ENCODE results near the gene ADGRD1.

Gene ADGRD1

DNA sequence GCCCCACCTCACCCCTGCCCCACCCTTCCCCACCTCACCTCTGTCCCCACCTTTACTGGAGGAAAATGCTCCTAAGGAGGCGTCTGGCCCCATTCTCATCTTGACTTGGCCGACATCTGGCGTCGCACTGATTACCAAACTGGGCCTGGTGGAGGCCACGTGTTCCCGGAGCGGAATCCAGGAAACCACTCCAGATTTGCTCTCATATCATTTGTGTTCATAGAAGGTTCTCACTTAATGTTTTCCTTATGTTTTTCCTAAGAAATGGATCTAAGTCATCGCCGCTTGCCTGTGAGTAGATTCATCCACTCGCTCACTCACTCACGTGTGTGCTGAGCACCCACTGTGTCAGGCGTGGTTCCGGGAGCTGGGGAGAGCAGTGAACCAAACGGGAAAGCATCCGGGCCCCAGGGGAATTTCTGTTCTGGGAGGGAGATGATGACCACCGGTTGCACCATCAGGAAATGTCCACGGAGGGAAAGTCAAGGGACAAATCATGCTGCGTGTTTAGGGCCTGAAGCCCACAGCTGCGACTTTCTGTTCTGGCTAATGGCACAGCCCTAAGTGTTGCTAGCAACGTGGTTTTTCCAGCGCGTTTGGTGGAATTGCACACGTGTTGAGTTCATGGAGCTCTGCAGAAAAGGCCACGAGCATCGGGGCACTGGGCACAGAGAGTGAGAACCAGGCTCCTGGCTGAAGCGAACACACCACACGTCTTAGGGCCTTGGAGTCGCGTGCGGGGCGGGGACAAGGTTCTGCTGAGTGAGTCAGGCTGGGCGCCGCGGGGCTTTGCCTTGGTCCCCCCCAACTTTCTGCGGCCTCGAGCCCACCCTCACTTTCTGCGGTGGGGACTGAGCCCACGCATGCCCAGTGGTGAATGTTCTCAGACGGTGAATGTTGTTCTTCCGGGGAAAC lies 57.7 kb downstream of the ADGRD1 start:
- Histone ChIP-seq H3K36me3 (ENCODE audit: insufficient read depth, low read length) (no peaks in the 10 kb centered on the region), H3K4me3 (no peak overlapping the region), H3K9me3 (ENCODE audit: low read depth, low read length) (no peaks in the 10 kb centered on the region), H3K27ac (no peak overlapping the region), H3K9ac (ENCODE audit: insufficient read length) (no peak overlapping the region)
- TF ChIP-seq EZH2 (IDR thresholded peaks at IDR 0.05) (no peak), POLR2AphosphoS5 (IDR thresholded peaks at IDR 0.05; ENCODE audit: borderline replicate concordance, low read depth, low read length) (no peak), FOXP2 (optimal IDR thresholded peaks at IDR 0.05; ENCODE audit: control extremely low read depth, extremely low read length, insufficient read depth) (no peak)
- DNase-seq (ENCODE audit: low read depth, low spot score), result no peak

GRCh38 chr12:131012279-131013069 lies 58.8 kb downstream of the ADGRD1 start:
- no peak for TF ChIP-seq EZH2 (IDR thresholded peaks at IDR 0.05)
- TF ChIP-seq FOXP2 (optimal IDR thresholded peaks at IDR 0.05; ENCODE audit: control extremely low read depth, extremely low read length, insufficient read depth), result no peak
- no peak for TF ChIP-seq POLR2AphosphoS5 (IDR thresholded peaks at IDR 0.05; ENCODE audit: borderline replicate concordance, low read depth, low read length)
- DNase-seq (ENCODE audit: low read depth, low spot score), result no peak
- Histone ChIP-seq H3K9ac (ENCODE audit: insufficient read length) (no peak overlapping the region), H3K4me3 (no peak overlapping the region), H3K9me3 (ENCODE audit: low read depth, low read length) (no peaks in the 10 kb centered on the region), H3K27ac (no peak overlapping the region), H3K36me3 (ENCODE audit: insufficient read depth, low read length) (no peaks in the 10 kb centered on the region)

DNA sequence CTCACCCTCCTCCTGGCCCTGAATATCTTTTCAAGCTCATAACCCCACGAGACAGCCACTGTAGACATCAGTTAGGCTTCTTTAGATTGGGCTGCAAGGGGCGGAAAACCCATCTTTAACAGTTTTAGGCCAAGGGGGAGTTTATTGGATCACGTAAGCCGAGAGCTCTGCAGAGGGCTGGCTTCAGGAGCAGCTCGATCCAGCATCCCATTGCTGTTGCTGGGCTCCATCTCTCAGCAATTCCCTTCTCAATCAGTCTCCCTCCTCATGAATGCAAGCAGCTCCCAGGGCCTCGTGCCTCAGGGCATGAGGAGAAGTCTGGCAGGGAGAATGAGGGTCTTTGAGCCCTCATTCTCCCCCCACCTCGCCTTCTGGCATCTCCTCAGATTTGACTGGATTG lies 59.4 kb downstream of the ADGRD1 start:
- TF ChIP-seq EZH2 (IDR thresholded peaks at IDR 0.05) (no peak), FOXP2 (optimal IDR thresholded peaks at IDR 0.05; ENCODE audit: control extremely low read depth, extremely low read length, insufficient read depth) (no peak), POLR2AphosphoS5 (IDR thresholded peaks at IDR 0.05; ENCODE audit: borderline replicate concordance, low read depth, low read length) (no peak)
- DNase-seq (ENCODE audit: low read depth, low spot score), result no peak
- no peaks in the 10 kb centered on the region for H3K36me3 ChIP-seq (ENCODE audit: insufficient read depth, low read length)
- no peak overlapping the region for H3K27ac ChIP-seq
- H3K9ac ChIP-seq (ENCODE audit: insufficient read length), result no peak overlapping the region
- no peak overlapping the region for H3K4me3 ChIP-seq
- H3K9me3 ChIP-seq (ENCODE audit: low read depth, low read length), result no peaks in the 10 kb centered on the region

- Histone ChIP-seq H3K36me3 (ENCODE audit: insufficient read depth, low read length) (no peaks in the 10 kb centered on the region), H3K9me3 (ENCODE audit: low read depth, low read length) (no peaks in the 10 kb centered on the region), H3K4me3 (no peak overlapping the region), H3K27ac (no peak overlapping the region), H3K9ac (ENCODE audit: insufficient read length) (no peak overlapping the region)
- no peak for DNase-seq (ENCODE audit: low read depth, low spot score)
- TF ChIP-seq EZH2 (IDR thresholded peaks at IDR 0.05), result no peak
- no peak for TF ChIP-seq POLR2AphosphoS5 (IDR thresholded peaks at IDR 0.05; ENCODE audit: borderline replicate concordance, low read depth, low read length)
- no peak for TF ChIP-seq FOXP2 (optimal IDR thresholded peaks at IDR 0.05; ENCODE audit: control extremely low read depth, extremely low read length, insufficient read depth)
Observed at GRCh38 chr12:131014343-131014742, 60.6 kb downstream of the ADGRD1 start.

- no peak for DNase-seq (ENCODE audit: low read depth, low spot score)
Observed at GRCh38 chr12:131015581-131016337, 62.1 kb downstream of the ADGRD1 start.

GRCh38 chr12:131017477-131017991 lies 63.8 kb downstream of the ADGRD1 start:
- Histone ChIP-seq H3K4me3 (no peak overlapping the region), H3K9me3 (ENCODE audit: low read depth, low read length) (no peaks in the 10 kb centered on the region), H3K36me3 (ENCODE audit: insufficient read depth, low read length) (no peaks in the 10 kb centered on the region), H3K9ac (ENCODE audit: insufficient read length) (no peak overlapping the region), H3K27ac (no peak overlapping the region)
- TF ChIP-seq POLR2AphosphoS5 (IDR thresholded peaks at IDR 0.05; ENCODE audit: borderline replicate concordance, low read depth, low read length) (no peak), EZH2 (IDR thresholded peaks at IDR 0.05) (no peak), FOXP2 (optimal IDR thresholded peaks at IDR 0.05; ENCODE audit: control extremely low read depth, extremely low read length, insufficient read depth) (no peak)
- DNase-seq (ENCODE audit: low read depth, low spot score), result no peak

More at GRCh38 chr12:131015581-131016337, 62.1 kb downstream of the ADGRD1 start:
- no peaks in the 10 kb centered on the region for H3K36me3 ChIP-seq (ENCODE audit: insufficient read depth, low read length)
- H3K9me3 ChIP-seq (ENCODE audit: low read depth, low read length), result no peaks in the 10 kb centered on the region
- no peak overlapping the region for H3K27ac ChIP-seq
- TF ChIP-seq EZH2 (IDR thresholded peaks at IDR 0.05) (no peak), POLR2AphosphoS5 (IDR thresholded peaks at IDR 0.05; ENCODE audit: borderline replicate concordance, low read depth, low read length) (no peak), FOXP2 (optimal IDR thresholded peaks at IDR 0.05; ENCODE audit: control extremely low read depth, extremely low read length, insufficient read depth) (no peak)
- H3K9ac ChIP-seq (ENCODE audit: insufficient read length), result no peak overlapping the region
- H3K4me3 ChIP-seq, result no peak overlapping the region

- no peak for TF ChIP-seq EZH2 (IDR thresholded peaks at IDR 0.05)
- TF ChIP-seq POLR2AphosphoS5 (IDR thresholded peaks at IDR 0.05; ENCODE audit: borderline replicate concordance, low read depth, low read length), result no peak
- TF ChIP-seq FOXP2 (optimal IDR thresholded peaks at IDR 0.05; ENCODE audit: control extremely low read depth, extremely low read length, insufficient read depth), result no peak
- Histone ChIP-seq H3K27ac (no peak overlapping the region), H3K36me3 (ENCODE audit: insufficient read depth, low read length) (no peaks in the 10 kb centered on the region), H3K4me3 (no peak overlapping the region), H3K9me3 (ENCODE audit: low read depth, low read length) (no peaks in the 10 kb centered on the region), H3K9ac (ENCODE audit: insufficient read length) (no peak overlapping the region)
- DNase-seq (ENCODE audit: low read depth, low spot score), result no peak
Observed at GRCh38 chr12:131018019-131018620, 64.4 kb downstream of the ADGRD1 start.

Data from SK-N-MC (cell line).